GM19438 (cell line): Measurements from ENCODE around the gene OSGEPL1.
"Not testable (repeated sequence)": the region's sequence is repeated elsewhere in the genome, so short reads cannot be mapped to it uniquely, and the experiment has no call there.

ENCODE experiments used
- ATAC-seq: cut with Tn5 transposase; IDR thresholded peaks from one replicate; pipeline ENCODE4 v1.9.1; 2021; ENCODE audit warnings: low read depth; ENCODE audit not compliant: unreplicated experiment

OSGEPL1 gene

GRCh38 chr2:189762551-189763298 is at the start of gene OSGEPL1:
OSGEPL1 (minus strand) TSS chr2:189762792; CDS start chr2:189761640, 1,152 bp downstream.
- peak; percentile 97 for ATAC-seq

- ATAC-seq, result no peak
These were observed 40.8 kb upstream of the OSGEPL1 start for GRCh38 chr2:189803431-189803830.

- ATAC-seq, result no peak
These were observed 39.9 kb upstream of the OSGEPL1 start for GRCh38 chr2:189802396-189802912.

GRCh38 chr2:189799531-189799930 is 36.9 kb upstream of the OSGEPL1 start:
- no peak for ATAC-seq

- ATAC-seq, result no peak
These were observed 36.4 kb upstream of the OSGEPL1 start for GRCh38 chr2:189799030-189799331.

- ATAC-seq, result peak; percentile 87
These were observed 35.9 kb upstream of the OSGEPL1 start for GRCh38 chr2:189798312-189799029.

- ATAC-seq, result no peak
These were observed 35.3 kb upstream of the OSGEPL1 start for GRCh38 chr2:189797902-189798301.

- ATAC-seq, result no peak
These were observed 31.7 kb upstream of the OSGEPL1 start for GRCh38 chr2:189794310-189794709.

GRCh38 chr2:189791338-189792042 is 28.9 kb upstream of the OSGEPL1 start:
- ATAC-seq, result no peak

- peak; percentile 88 for ATAC-seq
These were observed 21.6 kb upstream of the OSGEPL1 start, which contains the start of the genes ORMDL1 and PMS1 for GRCh38 chr2:189783927-189784867. ORMDL1 (minus strand) TSS chr2:189784339; CDS start chr2:189782595, 1,744 bp downstream. PMS1 (plus strand) TSS chr2:189784450; CDS start chr2:189791810, 7,360 bp downstream.

GRCh38 chr2:189783451-189783926 is 20.9 kb upstream of the OSGEPL1 start:
- peak; percentile 23 for ATAC-seq

- no peak for ATAC-seq
These were observed 19.7 kb upstream of the OSGEPL1 start for GRCh38 chr2:189782221-189782671.

- ATAC-seq, result no peak
These were observed 9.6 kb upstream of the OSGEPL1 start for GRCh38 chr2:189772212-189772611.

- no peak for ATAC-seq
These were observed 8.2 kb upstream of the OSGEPL1 start for GRCh38 chr2:189770590-189771322.

- ATAC-seq, result no peak
These were observed 1.5 kb upstream of the OSGEPL1 start for GRCh38 chr2:189763908-189764661.

- no peak for ATAC-seq
These were observed 402 bp downstream of the OSGEPL1 start for GRCh38 chr2:189762229-189762550.

- ATAC-seq, result not testable (repeated sequence)
These were observed 2.4 kb downstream of the OSGEPL1 start for GRCh38 chr2:189760154-189760553.

GRCh38 chr2:189756311-189756952 is 6.2 kb downstream of the OSGEPL1 start:
- ATAC-seq, result no peak
